Measurements from ENCODE around the gene AJAP1. TPM values are rescaled to one million over a fixed set of nuclear protein-coding genes. Genes with fewer than 3 reads are reported as not detected.

The AJAP1 gene
- total RNA-seq, 1 donor from 2014 or later, result 0.35 TPM

DNA sequence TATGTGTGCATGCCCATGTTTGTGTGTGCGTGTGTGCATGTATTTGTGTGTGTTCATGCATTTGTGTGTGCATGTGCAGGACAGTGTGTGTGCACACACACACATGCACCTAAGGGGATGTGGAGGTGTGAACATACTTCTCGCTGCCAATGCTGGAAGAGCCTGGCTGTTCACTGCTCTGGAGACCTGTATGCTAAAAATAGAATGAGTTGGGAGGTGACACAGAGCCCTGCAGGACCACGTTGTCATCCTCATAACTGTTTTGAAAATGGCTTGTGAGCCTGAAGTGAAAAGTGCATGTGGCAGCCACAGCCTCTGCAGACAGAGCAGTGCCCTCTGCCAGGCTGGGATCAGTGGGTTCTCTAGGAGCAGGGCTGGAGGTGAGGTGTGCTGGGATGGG is 95.8 kb downstream of the AJAP1 start:
- Mint-ChIP-seq H3K4me3 (ENCODE audit: unreplicated experiment) (no peak overlapping the region), H3K36me3 (ENCODE audit: unreplicated experiment) (no peaks in the 10 kb centered on the region), H3K9me3 (ENCODE audit: unreplicated experiment) (peaks cover 17% of the 10 kb centered on the region), H3K4me1 (ENCODE audit: unreplicated experiment) (no peaks in the 10 kb centered on the region), H3K27ac (ENCODE audit: unreplicated experiment) (no peak overlapping the region), H3K27me3 (ENCODE audit: unreplicated experiment) (no peaks in the 10 kb centered on the region)
- TF ChIP-seq, protein P1, sequence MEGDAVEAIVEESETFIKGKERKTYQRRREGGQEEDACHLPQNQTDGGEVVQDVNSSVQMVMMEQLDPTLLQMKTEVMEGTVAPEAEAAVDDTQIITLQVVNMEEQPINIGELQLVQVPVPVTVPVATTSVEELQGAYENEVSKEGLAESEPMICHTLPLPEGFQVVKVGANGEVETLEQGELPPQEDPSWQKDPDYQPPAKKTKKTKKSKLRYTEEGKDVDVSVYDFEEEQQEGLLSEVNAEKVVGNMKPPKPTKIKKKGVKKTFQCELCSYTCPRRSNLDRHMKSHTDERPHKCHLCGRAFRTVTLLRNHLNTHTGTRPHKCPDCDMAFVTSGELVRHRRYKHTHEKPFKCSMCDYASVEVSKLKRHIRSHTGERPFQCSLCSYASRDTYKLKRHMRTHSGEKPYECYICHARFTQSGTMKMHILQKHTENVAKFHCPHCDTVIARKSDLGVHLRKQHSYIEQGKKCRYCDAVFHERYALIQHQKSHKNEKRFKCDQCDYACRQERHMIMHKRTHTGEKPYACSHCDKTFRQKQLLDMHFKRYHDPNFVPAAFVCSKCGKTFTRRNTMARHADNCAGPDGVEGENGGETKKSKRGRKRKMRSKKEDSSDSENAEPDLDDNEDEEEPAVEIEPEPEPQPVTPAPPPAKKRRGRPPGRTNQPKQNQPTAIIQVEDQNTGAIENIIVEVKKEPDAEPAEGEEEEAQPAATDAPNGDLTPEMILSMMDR (IDR thresholded peaks at IDR 0.05), result no peak
- DNase-seq (ENCODE audit: extremely low spot score, unreplicated experiment), result no peak

DNA sequence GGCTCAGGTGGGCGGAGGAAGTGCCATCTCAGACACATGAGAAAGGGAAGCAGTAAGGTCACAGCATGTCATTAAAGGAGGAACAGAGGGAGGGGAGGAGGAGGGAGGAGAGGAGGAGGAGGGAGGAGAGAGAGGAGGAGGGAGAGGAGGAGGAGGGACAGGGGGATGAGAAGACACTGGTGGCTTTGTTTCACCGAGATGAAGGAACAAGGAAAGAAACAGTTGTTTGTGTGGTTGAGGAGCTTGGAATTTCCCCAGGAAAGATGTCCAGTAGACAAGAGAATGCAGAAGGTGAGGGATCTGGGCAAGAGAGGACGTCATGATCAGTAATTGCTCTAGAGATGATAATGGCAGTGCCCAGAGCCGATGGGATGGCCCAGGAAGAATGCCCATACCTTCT is 97.7 kb downstream of the AJAP1 start:
- Mint-ChIP-seq H3K27ac (ENCODE audit: unreplicated experiment) (no peak overlapping the region), H3K36me3 (ENCODE audit: unreplicated experiment) (no peaks in the 10 kb centered on the region), H3K27me3 (ENCODE audit: unreplicated experiment) (no peaks in the 10 kb centered on the region), H3K4me3 (ENCODE audit: unreplicated experiment) (no peak overlapping the region), H3K4me1 (ENCODE audit: unreplicated experiment) (peaks cover 8% of the 10 kb centered on the region), H3K9me3 (ENCODE audit: unreplicated experiment) (peaks cover 17% of the 10 kb centered on the region)
- no peak for DNase-seq (ENCODE audit: extremely low spot score, unreplicated experiment)
- TF ChIP-seq, protein P1 (IDR thresholded peaks at IDR 0.05), result no peak

DNA sequence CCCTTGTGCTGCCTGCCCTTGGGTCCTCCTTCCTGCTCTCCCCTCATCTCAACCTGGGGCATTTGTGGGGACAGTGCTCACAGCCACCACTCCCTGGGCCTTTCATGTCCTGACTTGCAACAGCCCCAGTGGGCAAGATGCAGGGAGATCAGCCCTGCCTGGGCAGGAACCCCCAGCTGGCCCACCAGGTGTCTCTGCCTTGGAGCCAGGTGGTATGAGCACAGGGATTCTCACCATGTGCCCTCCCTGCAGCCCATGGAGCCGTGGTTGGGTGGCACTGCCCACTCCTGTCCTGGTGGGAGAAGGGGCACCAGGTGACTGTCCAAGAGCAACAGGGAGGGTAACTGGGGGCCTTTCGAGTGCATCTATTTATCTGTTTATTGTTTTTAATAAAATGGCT is 100.4 kb downstream of the AJAP1 start:
- Mint-ChIP-seq H3K9me3 (ENCODE audit: unreplicated experiment) (peaks cover 18% of the 10 kb centered on the region), H3K4me1 (ENCODE audit: unreplicated experiment) (peaks cover 8% of the 10 kb centered on the region), H3K27me3 (ENCODE audit: unreplicated experiment) (no peaks in the 10 kb centered on the region), H3K27ac (ENCODE audit: unreplicated experiment) (no peak overlapping the region), H3K4me3 (ENCODE audit: unreplicated experiment) (no peak overlapping the region), H3K36me3 (ENCODE audit: unreplicated experiment) (no peaks in the 10 kb centered on the region)
- TF ChIP-seq, protein P1 (IDR thresholded peaks at IDR 0.05), result no peak
- DNase-seq (ENCODE audit: extremely low spot score, unreplicated experiment), result no peak

DNA sequence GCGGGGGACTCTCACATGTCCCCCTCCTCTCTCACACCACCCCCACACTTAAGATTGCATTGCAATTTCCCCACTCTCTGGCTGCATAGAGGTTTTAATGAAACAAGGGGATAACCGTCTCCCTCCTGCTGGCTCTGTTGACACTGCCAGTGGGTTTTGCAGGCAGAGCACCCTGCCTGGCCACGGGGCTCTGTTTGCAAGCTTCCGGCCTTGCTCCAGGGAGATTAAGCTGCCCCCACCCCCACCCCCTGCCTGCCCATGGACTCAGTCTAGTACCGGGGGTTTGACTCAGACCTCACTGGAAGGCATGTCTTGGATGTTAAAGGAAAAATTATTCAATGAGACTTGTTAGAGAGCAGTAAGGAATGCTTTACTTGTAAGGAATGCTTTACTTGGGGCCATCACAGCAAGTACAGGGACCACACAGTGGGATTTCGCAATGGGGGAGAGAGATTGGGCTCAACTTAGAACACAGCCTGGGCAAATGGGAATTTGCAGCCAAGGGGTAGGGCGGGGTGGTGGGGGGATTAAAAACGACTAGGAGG is 101.0 kb downstream of the AJAP1 start:
- peaks cover 20% of the 10 kb centered on the region for H3K9me3 Mint-ChIP-seq (ENCODE audit: unreplicated experiment)
- no peaks in the 10 kb centered on the region for H3K36me3 Mint-ChIP-seq (ENCODE audit: unreplicated experiment)
- DNase-seq (ENCODE audit: extremely low spot score, unreplicated experiment), result no peak
- no peak overlapping the region for H3K4me3 Mint-ChIP-seq (ENCODE audit: unreplicated experiment)
- H3K27me3 Mint-ChIP-seq (ENCODE audit: unreplicated experiment), result no peaks in the 10 kb centered on the region
- TF ChIP-seq, protein P1 (IDR thresholded peaks at IDR 0.05), result no peak
- H3K4me1 Mint-ChIP-seq (ENCODE audit: unreplicated experiment), result peaks cover 8% of the 10 kb centered on the region
- H3K27ac Mint-ChIP-seq (ENCODE audit: unreplicated experiment), result no peak overlapping the region

DNA sequence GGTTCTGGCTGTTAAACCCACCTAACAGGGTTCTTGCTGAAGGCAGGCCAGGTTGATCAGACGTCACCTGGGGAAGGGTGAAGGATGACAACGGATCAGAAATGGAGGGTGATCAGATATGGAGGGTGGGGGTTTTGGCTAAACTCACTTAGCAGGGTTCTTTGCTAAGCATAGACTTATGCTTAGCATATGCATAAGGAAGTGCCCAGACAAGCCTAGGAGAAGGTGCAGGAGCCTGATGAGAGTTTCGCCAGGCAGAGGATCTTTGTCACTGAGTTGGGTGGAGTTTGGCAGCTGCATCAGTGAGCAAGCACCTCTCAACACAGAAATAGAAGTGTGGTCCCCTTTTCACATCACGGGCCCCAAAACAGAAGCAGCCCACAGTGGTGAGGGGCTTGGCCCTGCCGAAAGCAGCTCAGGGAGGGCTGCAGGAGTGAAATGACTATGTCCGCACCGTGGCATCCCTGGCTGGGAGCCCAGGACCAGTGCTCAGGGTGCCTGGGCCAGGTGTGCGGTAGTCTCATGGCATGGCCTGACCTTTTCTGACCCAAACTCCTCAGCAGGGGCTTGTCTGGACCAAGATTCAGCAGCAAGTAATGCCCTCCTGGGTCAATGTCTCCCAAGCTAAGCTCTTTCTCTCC is 101.6 kb downstream of the AJAP1 start:
- Mint-ChIP-seq H3K27ac (ENCODE audit: unreplicated experiment) (no peak overlapping the region), H3K4me3 (ENCODE audit: unreplicated experiment) (no peak overlapping the region), H3K27me3 (ENCODE audit: unreplicated experiment) (no peaks in the 10 kb centered on the region), H3K4me1 (ENCODE audit: unreplicated experiment) (peaks cover 8% of the 10 kb centered on the region), H3K36me3 (ENCODE audit: unreplicated experiment) (no peaks in the 10 kb centered on the region), H3K9me3 (ENCODE audit: unreplicated experiment) (peaks cover 20% of the 10 kb centered on the region)
- TF ChIP-seq, protein P1 (IDR thresholded peaks at IDR 0.05), result no peak
- no peak for DNase-seq (ENCODE audit: extremely low spot score, unreplicated experiment)

Measured in osteocyte (in vitro differentiated cells).